GM19328 (cell line): ENCODE results near the gene ZCCHC14.
"Not testable (repeated sequence)": the region's sequence is repeated elsewhere in the genome, so short reads cannot be mapped to it uniquely, and the experiment has no call there.

Experiments
- ATAC-seq: cut with Tn5 transposase; IDR thresholded peaks from one replicate; pipeline ENCODE4 v1.9.1; 2021; ENCODE audit warnings: mild to moderate bottlenecking, moderate library complexity; ENCODE audit not compliant: unreplicated experiment

The ZCCHC14 gene

DNA sequence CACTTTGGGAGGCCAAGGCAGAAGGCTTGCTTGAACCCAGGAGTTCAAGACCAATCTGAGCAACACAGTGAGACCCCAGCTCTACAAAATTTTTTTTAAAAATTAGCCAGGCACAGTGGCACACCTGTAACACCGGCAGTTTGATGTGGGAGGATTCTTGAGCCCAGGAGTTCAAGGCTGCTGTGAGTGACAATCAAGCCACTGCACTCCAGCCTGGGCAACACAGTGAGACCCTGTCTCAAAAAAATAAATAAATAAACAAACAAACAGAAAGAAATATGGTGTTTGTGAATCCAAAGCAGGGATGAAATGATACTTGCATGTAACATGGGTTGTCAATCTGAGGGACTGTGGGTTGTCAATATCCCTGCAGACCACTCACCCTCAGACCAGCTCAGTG, 125.9 kb downstream of the ZCCHC14 start:
- ATAC-seq: no peak

DNA sequence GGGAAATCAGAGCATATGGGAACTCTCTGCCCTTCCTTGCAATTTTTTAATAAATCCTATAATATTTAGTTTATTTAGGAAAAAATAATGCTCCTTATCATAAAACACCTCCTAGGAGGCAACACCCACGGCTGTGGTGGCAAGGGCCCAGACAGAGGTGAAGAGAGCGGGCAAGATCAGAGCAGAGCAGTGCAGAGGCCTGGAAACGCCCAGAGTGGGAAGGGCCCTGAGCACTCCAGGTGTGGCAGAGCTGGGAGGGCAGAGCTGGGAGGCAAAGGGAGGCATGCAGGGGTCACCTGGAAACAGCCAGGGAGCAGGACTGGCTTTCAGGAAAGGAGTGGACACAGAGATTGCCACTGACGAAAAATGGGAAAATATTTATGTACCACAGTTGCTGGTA, 126.5 kb downstream of the ZCCHC14 start:
- ATAC-seq: no peak

DNA sequence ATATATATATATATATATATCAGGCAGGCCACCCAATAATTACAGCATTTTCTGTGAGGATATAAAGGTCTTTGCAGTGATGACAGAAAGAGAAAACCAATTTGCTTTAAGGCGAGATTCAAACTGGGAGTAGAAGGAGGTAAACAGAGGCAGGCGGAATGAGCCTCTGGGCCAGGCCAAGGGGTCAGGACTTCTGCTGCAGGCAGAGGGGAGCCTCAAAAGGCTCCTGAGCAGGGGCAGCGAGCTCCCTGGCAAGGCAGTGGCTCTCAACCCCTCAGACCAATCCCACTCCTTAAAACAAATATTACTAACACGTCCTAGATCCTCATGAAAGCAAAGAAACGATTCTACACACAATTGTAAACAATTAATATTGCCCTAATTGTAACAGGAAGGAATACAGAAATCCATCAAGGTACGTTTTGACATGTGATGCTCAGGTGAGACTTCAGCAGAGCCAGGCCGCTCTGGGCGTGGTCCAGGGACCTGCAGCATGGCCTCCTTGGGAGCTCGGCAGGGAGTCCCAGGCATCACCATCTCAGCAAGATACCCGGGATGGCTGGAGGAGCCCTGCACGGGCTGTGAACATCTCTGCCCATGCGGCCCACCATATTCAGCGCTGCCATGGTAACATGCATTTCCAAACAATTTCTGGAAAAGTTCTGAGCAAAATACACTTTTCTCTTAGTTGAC, 127.7 kb downstream of the ZCCHC14 start:
- no peak for ATAC-seq

DNA sequence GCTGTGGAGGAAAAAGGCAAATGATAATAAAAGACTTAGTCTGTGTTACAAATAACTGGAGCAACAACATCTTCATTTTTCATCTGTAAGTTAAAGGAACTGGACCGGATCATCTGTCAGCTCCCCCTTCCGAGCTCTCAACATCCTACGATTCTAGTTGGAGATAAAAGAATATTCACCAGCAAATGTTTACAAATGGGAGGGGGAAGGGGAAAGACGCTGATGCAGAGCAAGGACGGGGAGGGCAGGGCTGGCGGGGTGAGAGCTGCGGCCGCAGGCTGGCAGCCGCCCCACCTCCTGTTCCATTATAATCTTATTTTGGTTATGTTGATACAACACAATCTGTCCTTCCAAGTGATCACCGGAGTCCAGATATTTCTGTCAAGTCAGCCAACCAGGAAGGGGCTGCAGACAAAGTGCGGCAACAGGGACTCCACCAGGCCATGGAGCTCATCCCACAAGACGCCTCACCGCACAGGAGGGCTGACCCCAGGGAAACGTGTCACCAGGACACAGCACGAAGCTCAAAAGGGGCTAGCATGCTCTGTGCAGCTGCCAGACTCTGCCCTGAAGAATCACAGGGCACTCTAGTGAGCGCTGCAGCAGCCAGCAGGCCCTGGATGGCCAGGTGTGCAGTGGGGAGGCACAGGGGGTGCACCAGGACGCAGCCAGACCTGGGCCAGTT, 128.9 kb downstream of the ZCCHC14 start:
- ATAC-seq: no peak

DNA sequence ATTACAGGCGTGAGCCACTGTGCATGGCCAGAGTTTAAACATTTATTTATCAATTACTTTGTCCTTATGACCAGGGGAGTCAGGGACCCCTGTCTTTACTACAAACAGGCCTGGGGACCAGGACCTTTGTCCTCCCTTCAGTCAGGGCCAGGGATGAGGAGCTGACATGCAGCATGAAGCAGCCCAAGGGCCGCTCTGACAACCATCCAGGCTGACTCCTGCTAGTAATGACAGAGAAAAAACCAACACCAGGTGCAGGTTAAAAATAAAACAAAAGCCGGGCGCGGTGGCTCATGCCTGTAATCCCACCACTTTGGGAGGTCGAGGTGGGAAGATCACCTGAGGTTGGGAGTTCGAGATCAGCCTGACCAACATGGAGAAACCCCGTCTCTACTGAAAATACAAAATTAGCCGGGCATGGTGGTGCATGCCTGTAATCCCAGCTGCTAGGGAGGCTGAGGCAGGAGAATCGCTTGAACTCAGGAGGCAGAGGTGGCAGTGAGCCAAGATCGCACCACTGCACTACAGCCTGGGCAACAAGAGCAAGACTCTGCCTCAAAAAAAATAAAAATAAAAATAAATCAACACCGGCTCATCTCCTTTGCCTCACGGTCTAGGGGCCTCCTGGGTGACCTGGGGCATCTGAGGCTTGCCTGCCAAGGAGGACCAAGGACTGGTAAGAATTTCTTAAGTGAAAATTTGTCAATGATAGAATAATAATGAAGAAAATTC, 129.8 kb downstream of the ZCCHC14 start:
- not testable (repeated sequence) for ATAC-seq

DNA sequence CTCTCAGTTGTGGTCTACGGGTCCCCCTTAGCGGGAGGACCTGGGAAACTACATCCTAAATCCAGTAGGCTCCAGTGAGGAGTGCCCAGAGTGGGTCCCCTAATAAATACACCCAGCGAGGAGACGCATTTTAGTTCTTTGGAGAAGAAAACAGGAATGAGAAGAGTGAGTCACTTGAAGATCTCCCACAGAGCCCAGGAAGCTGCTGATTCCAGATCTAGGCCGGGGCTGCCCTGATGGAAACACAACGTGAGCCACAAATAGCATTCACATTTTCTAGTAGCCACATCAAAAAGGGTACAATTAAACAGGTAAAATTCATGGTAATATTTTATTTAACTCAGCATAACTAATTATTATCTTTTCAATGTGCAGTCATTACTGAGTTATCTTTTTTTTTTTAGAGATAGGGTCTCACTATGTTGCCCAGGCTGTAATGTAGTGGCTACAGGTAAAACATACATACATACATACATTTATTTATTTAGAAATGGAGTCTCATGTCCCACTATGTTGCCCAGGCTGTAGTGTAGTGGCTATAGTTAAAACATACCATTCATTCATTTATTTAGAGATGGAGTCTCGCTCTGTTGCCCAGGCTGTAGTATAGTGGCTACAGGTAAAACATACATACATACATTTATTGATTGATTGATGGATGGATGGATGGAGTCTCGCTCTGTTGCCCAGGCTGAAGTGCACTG, 130.8 kb downstream of the ZCCHC14 start:
- ATAC-seq: no peak

DNA sequence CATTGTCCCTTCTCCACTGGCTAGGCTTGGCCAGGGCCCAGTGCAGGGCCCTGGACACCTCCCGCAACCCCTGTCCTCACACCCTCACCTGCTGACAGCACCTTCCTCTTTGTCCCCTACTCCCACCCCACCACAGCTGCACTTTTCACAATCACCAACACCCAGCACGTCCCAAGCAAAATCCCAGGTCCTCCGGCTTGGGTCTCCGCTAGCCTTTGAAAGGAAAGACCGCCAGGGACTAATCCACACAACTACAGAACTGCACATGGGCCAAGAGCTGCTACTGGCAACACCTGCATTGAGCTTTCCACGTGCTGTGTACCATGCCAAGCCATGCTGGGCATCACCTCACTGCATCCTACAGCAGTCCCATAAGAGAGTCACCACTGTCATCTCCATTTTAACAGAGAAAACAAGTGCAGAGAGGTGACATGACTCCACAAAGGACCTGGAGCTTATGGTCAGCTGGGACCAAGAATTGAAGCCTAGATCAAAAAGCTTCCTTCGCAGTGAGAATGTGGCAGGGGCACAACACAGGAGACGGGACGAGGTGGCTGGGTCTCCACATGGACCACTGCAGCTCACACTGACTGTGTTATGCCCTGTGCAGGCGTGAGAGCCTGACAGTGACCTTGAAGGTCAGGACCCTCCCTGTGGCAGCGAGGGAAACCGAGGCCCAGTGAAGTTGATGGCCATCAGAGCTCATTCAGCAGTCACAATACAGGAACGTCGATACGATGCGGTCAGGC, 131.8 kb downstream of the ZCCHC14 start:
- no peak for ATAC-seq

DNA sequence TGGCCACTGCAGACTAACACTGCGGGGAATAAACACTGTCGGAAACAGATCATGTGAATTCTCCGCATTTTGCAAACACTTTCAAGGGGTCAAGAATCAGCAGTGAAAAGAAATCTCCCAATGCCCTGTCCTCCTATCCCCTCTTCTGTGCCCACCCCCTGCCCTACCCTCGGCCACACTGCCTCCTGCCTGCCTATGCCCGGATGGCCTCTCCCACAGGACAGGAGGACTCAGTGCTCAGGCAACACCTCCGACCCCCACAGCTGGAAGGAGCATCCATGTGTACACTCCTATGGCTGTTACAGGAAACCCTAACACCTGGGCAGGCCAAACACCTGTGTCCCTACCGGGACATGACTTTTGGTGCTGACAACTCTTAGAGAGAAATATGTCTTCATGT, 133.7 kb downstream of the ZCCHC14 start:
- no peak for ATAC-seq

DNA sequence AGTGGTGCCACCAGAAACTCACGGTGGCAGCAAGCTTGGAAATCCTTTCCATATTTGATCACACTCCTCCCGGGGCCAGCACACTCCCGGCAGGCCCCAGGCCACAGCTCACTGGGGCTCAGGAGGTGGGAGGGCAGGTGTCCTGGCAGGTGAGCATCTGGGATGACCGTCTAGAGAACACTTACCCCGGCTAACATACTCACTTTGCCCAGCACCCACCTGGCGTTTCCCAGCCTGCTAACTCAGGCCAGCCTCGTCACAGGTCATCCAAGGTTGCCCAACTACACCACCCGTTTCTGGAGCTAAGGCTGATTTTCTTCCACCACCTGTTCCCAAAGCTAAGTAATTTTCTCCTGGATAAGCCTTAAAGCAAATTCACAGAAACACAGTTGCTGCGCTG, 134.1 kb downstream of the ZCCHC14 start:
- no peak for ATAC-seq

DNA sequence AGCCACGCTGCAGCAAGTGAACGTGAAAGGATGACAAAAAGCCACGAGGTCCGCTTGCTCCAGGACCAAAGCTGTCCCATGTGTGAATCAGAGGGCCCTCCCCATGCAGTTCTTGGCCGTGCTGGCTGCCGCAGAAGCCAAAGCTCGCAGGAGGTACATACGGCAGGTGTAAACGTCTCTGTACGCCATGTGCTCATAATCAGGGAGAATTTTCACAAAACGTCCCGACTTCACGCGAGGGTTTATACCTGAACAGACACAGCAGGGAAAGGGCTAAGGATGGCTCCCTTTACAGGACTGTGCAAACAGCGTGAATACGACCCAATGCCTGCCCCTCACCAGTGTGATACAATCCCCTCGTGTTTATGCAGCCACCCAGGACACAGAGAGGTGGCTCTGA, 134.6 kb downstream of the ZCCHC14 start:
- no peak for ATAC-seq

DNA sequence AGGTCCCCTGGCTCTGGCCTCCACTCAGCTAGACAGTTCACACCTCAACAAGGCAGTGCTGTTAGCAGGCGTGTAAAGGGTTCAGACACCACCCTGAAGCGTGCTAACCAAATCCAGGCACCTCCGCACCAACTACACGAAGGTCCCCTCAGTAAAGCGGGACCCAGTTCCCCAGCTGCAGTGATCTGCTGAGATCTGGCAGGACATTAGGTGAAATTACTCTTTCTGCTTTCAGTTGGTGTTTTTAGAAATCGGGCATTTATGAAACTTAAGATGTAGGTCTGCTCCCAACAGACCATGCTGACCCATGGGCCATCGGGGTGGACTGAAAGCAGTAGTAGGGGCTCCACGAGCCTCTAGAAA, 136.4 kb downstream of the ZCCHC14 start:
- ATAC-seq: no peak
